Nephron (organoid): ENCODE results near the gene HDC.

Experiments used
- H3K27ac Mint-ChIP-seq, 3 experiments: 2 replicates each; pipeline ENCODE4 v1.8.0; 2020; ENCODE audit warnings: mixed read lengths in 3 of 3, mild to moderate bottlenecking in 2 of 3, moderate library complexity in 1 of 3
- H3K27me3 Mint-ChIP-seq: 2 replicates; pipeline ENCODE4 v1.8.0; 2021; ENCODE audit warnings: low read depth, mild to moderate bottlenecking, moderate library complexity, mixed read lengths
- H3K36me3 Mint-ChIP-seq: 2 replicates; pipeline ENCODE4 v1.8.0; 2020; ENCODE audit warnings: low read depth, mixed read lengths
- H3K4me1 Mint-ChIP-seq: 2 replicates; pipeline ENCODE4 v1.8.0; 2020; ENCODE audit warnings: mixed read lengths
- H3K4me3 Mint-ChIP-seq, 3 experiments: 2 replicates each; pipeline ENCODE4 v1.8.0; 2020; ENCODE audit warnings: mild to moderate bottlenecking in 3 of 3, mixed read lengths in 3 of 3, moderate library complexity in 2 of 3
- H3K9me3 Mint-ChIP-seq: 2 replicates; pipeline ENCODE4 v1.8.0; 2020; ENCODE audit warnings: mixed read lengths
- TF ChIP-seq, protein P1 (sequence below), 3 experiments: fragments of 200-600 bp; sonication (generic); IDR thresholded peaks; one replicate each; pipeline ENCODE4 v1.5.0; 2021; ENCODE audit warnings: antibody characterized with exemption in 3 of 3; ENCODE audit not compliant: unreplicated experiment in 3 of 3

HDC gene

DNA sequence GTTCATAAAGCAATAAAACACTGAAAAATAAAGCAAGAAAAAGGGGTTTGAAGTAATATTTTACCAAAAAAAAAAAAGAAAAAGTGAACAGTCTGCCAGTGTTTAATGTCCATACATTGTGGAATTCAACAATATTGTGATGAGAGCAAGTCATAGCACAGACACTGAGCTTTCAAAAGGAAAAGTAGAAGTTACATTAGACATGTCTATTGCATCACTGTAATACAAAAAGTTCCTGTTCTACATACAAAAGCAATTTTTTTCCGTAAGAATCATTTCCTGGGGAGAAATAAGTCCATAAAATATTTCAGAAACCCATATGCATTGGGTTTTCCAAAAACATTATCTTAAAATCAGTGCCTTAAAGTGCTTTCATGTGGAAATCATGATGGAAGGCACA lies 11.8 kb upstream of the HDC start:
- TF ChIP-seq, protein P1, sequence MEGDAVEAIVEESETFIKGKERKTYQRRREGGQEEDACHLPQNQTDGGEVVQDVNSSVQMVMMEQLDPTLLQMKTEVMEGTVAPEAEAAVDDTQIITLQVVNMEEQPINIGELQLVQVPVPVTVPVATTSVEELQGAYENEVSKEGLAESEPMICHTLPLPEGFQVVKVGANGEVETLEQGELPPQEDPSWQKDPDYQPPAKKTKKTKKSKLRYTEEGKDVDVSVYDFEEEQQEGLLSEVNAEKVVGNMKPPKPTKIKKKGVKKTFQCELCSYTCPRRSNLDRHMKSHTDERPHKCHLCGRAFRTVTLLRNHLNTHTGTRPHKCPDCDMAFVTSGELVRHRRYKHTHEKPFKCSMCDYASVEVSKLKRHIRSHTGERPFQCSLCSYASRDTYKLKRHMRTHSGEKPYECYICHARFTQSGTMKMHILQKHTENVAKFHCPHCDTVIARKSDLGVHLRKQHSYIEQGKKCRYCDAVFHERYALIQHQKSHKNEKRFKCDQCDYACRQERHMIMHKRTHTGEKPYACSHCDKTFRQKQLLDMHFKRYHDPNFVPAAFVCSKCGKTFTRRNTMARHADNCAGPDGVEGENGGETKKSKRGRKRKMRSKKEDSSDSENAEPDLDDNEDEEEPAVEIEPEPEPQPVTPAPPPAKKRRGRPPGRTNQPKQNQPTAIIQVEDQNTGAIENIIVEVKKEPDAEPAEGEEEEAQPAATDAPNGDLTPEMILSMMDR (IDR thresholded peaks at IDR 0.05; ENCODE audit: unreplicated experiment in 3 of 3): no peak
- Mint-ChIP-seq H3K36me3 (no peaks in the 10 kb centered on the region), H3K27me3 (no peaks in the 10 kb centered on the region), H3K27ac (no peak overlapping the region), H3K9me3 (no peaks in the 10 kb centered on the region), H3K4me1 (no peaks in the 10 kb centered on the region), H3K4me3 (no peak overlapping the region)

DNA sequence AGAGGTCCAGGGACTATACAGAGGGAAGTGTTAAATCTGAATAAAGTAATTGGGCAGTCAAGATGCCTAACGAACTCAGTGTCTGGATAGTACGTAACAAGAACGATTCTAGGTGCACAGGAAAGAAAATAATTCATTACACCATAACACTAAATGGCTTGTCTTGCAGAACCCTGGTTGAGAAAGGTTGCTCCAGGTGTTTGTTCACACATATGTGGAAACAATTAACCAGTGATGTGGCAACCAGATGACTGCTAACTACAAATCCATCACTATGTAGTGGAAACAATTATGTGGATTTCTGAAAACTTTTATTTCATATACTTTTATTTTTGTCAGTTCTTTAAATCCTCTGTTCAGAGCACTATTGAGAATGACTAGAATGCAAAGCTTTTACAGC lies 10.4 kb upstream of the HDC start:
- Mint-ChIP-seq H3K4me1 (no peaks in the 10 kb centered on the region), H3K36me3 (no peaks in the 10 kb centered on the region), H3K4me3 (no peak overlapping the region), H3K27me3 (no peaks in the 10 kb centered on the region), H3K27ac (no peak overlapping the region), H3K9me3 (no peaks in the 10 kb centered on the region)
- TF ChIP-seq, protein P1 (IDR thresholded peaks at IDR 0.05; ENCODE audit: unreplicated experiment in 3 of 3): no peak

DNA sequence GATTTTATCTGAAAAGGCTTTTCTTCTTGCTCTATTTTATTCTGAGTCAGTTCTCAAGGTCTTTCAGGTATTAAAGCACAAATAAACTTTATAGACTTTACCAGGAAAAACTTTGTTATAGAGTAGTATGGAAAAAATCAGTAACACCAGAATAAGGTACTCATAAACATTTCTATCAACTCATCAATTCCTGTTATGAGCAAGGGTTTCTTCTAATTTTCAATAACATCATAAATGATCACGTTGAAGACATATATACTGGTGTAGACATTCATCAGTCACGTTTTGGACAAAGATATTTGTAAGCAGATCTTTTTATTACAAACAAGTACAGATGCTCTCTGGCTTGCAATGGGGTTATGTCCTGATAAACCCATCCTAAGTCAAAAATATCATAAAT lies 9.6 kb upstream of the HDC start:
- Mint-ChIP-seq H3K27ac (no peak overlapping the region), H3K4me1 (no peaks in the 10 kb centered on the region)

DNA sequence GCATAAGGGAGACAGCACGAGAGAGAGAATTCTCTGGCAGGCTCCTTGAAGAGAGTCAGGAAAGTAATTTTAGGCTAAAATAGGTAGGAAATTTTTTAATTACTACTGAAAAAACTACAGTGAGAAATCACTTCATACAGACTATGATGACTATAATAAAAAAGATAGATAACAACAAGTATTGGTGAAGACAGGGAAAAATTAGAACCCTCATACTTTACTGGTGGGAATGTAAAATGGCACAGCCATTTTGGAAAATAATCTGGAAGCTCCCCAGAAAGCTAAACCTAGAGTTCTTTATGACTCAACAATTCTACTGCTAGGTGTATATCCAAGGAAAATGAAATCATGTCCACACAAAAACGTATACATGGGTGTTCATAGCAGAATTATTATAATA lies 2.1 kb upstream of the HDC start:
- no peak overlapping the region for H3K4me3 Mint-ChIP-seq
- TF ChIP-seq, protein P1 (IDR thresholded peaks at IDR 0.05; ENCODE audit: unreplicated experiment in 3 of 3): no peak
- H3K36me3 Mint-ChIP-seq: no peaks in the 10 kb centered on the region
- H3K27me3 Mint-ChIP-seq: no peaks in the 10 kb centered on the region
- no peaks in the 10 kb centered on the region for H3K4me1 Mint-ChIP-seq
- H3K27ac Mint-ChIP-seq: no peak overlapping the region
- no peaks in the 10 kb centered on the region for H3K9me3 Mint-ChIP-seq

More for the DNA sequence above, 9.6 kb upstream of the HDC start:
- no peaks in the 10 kb centered on the region for H3K9me3 Mint-ChIP-seq
- H3K27me3 Mint-ChIP-seq: no peaks in the 10 kb centered on the region
- no peak overlapping the region for H3K4me3 Mint-ChIP-seq
- TF ChIP-seq, protein P1 (IDR thresholded peaks at IDR 0.05; ENCODE audit: unreplicated experiment in 3 of 3): no peak
- H3K36me3 Mint-ChIP-seq: no peaks in the 10 kb centered on the region

DNA sequence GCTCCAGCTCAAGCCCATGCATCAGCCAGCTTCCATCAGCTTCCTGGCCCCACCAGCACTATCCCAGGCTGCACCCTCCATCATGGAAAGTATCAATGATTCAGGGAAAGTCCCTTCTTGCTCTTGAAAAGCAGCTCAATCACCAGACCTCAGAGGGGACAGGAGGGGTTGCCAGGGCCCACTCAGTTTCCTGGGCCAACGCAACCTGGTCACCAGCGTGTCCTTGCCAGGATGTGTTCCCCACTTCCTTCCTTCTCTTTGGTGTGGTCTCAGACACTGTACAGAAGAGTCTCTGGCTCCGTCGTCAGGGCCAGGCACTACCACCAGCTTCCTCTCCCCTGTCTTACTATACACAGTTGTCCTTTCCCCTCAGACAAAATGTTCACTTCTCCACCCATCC lies 3.0 kb downstream of the HDC start:
- TF ChIP-seq, protein P1 (IDR thresholded peaks at IDR 0.05; ENCODE audit: unreplicated experiment in 3 of 3): no peak
- Mint-ChIP-seq H3K27me3 (no peaks in the 10 kb centered on the region), H3K27ac (no peak overlapping the region), H3K4me3 (no peak overlapping the region), H3K4me1 (no peaks in the 10 kb centered on the region), H3K9me3 (no peaks in the 10 kb centered on the region), H3K36me3 (no peaks in the 10 kb centered on the region)

DNA sequence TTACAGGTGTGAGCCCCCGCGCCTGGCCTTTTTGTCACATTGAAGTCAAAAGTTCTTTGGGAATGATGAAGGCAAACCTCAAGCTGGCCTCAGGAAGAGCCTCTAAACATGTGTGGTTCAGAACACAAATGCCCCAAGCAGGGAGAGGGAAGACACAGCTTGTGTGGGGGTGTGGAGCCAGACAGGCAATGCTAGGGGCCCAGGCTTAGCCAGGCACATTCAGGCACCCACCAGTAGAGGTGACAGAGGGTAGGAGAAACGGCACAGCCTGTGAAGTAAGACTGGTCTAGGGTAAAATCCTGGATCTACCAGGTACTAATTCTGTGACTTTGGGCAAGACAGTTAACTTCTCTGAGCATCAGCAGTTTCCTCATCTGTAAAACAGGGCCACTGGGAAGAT lies 3.5 kb downstream of the HDC start:
- Mint-ChIP-seq H3K27me3 (no peaks in the 10 kb centered on the region), H3K36me3 (no peaks in the 10 kb centered on the region), H3K4me3 (no peak overlapping the region), H3K4me1 (no peaks in the 10 kb centered on the region), H3K27ac (no peak overlapping the region), H3K9me3 (no peaks in the 10 kb centered on the region)
- TF ChIP-seq, protein P1 (IDR thresholded peaks at IDR 0.05; ENCODE audit: unreplicated experiment in 3 of 3): no peak
